CD4-positive, alpha-beta T cell treated with Interleukin-6 for 4 hours (primary cell): ENCODE results near the gene SHISA3.
"Not testable (repeated sequence)": the region's sequence is repeated elsewhere in the genome, so short reads cannot be mapped to it uniquely, and the experiment has no call there.

ENCODE experiments used
- DNase-seq: peaks from one replicate; pipeline ENCODE4 v3.0.0-alpha.2; 2020; ENCODE audit warnings: mixed read lengths

SHISA3 gene

DNA sequence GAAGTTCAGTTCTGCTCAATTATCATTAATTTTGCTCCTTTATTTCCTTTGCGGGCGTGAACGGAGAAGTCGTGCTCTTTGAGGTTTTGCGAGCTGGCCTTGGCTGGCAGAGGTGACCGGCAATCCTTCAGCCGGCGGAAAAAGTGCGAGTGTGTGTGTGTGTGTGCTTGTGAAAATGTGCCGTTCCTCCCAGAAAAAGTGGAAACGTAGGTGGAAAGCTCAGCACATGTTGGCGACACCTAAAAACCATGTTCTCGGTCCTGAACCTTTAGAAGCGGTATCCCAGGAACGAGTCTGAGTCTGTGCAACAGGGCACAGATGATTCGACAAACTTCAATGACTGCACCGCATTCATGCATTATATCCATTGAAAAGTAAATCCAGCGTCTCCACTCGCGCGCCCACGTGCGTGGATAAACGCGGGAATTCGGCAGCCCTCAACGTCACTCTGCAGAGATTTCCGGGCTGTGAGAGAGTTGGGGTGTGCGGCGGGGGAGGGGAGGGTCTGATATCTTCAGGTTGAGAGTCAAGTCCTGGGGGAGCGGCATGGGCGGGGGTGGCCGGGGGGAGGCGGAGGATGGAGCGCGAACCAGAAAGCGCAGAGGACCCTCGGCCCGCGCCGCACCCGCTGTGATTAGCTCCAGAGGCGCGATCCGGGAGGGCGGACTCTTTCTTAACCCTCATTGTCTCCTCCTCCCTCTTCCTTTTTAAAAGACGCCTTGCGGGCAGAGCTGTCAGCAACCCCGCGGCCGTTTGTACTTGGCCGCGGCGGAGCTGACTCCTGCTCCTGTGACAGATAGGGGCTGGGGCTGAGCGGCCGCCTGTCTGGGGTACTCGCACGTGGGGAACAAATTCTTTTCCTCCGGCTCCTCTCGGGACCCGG is at the start of gene SHISA3:
TSS of gene SHISA3 (plus strand) at position 737 of the 883 bp plus-strand sequence. CDS start 569 bp downstream, outside the sequence.
- DNase-seq: peak; percentile 3

DNA sequence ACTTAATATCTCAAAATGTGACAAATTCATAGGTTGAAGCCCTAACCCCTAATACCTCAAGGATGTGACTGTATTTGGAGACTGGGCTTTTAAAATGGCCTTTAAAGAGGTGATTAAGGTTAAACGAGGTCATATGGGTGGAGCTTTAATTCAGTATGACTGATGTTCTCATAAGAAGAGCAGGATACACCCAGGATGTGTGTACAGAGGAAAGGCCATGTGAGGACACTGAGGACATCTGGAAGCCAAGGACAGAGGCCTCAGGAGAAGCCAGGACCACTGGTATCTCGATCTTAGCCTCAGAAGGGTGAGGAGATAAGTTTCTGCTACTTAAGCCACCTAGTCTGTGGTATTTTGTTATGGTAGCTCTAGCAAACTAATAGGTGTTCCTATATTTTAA is 49.0 kb upstream of the SHISA3 start:
- DNase-seq: no peak

DNA sequence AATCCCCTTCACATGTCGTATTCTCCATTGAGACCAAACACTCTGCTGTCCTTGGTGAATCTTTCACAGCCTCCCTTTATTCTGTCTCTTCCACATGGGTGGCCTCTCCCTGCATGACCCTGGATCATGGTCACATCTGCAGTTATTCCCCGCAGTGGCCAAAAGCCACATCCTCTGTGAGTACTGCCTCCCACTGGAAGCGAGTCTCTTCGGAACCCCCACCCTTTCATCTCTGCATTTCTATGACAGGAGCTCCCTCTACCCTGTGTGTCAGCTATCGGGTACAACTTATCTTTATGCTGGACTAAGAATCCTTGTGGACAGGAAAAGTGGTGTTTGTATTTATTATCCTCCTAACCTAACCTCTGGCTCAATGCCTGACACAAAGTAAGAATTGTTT is 48.6 kb upstream of the SHISA3 start:
- DNase-seq: no peak

DNA sequence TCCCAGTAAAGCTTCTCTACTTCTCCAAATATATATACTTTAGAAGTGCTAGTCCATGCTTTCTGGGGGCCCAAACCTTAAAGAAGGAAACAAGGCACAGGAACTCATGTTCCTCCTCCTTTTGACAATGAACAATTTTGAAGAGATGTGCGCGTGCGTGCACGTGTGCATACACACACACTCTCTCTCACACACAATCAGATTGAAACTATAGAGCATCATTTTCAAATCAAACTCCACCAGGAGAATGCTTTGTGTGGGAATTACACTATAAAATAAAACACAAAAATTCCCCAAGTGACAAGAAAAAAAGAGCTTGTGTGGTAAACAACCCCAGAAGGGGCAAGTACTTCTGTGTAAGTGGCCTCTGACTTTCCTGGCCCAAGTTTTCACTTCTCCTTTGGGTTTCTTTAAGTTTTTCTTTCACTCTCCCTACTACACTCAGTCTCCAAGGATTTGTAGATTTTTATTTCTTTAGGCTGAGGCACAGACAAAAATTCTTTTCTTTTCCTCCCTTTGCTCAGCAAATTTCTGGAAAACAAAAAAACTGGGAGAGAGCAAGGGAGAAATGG is 46.6 kb upstream of the SHISA3 start:
- no peak for DNase-seq

DNA sequence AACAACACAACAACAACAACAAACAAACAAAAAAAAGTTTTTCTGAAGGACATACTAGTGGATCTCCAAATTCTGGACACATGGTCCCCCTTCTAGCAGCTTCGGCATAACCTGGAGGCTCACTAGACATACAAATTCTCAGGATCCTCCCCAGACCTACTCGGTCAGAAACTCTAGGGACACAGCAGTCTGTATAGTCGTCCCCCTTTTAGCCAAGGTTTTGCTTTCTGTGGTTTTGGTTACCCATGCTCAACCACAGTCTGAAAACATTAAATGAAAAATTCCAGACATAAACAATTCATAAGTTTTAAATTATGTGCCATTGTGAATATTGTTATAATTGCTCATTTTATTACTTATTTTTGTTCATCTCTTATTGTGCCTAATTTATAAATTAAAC is 45.2 kb upstream of the SHISA3 start:
- no peak for DNase-seq

DNA sequence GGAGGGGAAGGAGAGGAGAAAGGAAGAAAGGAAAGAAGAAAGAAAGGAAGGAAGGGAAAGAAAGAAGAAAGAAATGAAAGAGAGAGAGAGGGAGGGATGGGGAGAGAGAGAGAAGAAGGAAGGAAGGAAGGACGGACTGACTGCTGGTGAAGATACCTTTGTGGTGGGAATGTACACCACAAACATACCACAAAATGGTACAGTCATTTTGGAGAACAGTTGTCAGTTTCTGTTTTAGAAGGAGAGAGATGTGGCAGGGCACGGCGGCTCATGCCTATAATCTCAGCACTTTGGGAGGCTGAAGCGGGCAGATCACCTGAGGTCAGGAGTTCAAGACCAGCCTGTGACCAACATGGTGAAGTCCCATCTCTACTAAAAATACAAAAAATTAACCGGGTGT is 40.0 kb upstream of the SHISA3 start:
- no peak for DNase-seq

DNA sequence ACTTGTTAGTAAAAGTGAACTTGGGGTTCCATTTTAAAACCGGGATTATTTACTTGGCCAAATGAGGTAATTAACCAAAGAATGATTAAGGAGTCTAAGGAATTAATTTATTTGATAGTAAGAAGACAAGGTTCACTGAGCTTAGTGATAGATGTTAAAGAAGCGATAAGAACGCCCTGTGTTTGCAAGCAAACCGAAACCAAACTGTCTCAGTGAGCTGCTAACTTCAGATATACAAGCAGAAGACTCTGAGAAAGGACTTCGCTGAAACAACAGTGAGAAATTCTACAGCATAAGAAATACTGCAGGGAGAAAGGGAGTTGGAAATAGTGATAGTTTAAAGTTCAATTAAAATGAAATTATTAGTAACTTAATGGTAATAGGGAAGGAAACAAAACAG is 37.6 kb upstream of the SHISA3 start:
- no peak for DNase-seq

DNA sequence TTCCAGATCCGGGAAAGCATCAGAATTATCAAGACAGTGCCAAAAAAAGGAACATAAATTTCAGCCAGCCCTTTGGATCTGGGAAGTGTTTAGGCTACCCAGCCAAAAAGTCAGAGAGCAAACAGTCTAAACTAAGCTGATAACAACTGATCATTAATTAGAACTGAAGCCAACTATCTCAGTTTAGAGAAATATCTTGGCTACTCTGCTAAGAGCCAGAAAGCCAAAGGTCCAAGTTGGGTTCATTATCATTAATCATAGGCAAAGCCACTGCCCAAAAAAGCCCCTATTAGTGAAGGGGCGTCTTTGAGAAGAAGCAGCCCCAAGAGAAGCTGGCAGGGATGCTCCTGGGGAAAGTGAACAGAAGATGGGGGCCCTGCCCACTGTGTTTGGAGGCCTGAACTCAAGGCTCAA is 37.0 kb upstream of the SHISA3 start:
- no peak for DNase-seq

DNA sequence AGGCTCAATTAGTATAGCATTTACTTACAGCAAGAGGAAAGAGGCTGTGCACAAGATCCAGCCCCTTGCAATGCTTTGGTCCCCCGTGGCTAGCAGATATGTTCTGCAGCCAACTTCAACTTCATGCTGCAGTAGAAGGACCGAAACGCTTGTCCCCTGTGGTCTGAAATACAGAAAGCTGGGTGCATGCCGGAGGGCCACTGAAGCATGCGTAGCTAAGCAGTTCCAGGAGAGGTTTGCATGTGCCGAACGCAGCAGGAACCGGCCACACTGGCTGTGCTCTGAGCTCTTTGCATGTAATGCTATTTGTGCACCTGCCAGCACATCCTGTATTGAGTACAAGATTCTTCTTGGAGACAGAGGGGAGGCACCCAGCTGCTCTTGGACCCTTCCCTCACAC is 35.8 kb upstream of the SHISA3 start:
- DNase-seq: no peak

DNA sequence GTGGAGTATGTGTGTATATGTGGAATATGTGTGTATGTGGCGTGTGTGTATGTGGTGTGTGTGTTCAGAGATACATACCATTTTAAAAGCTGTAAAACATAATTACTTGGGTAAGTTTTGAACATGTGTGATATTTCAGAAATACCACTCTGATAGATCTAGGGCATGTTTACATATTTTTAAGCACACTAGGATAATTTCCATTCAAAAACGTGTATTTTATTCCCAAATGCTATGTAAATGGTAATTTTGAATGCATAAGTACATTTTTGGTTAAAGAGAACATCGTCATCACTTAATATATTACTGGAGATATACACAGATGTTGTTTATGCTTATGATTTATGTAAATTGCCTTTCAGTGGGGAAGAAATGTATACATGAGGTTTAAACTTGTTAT is 34.7 kb upstream of the SHISA3 start:
- no peak for DNase-seq

DNA sequence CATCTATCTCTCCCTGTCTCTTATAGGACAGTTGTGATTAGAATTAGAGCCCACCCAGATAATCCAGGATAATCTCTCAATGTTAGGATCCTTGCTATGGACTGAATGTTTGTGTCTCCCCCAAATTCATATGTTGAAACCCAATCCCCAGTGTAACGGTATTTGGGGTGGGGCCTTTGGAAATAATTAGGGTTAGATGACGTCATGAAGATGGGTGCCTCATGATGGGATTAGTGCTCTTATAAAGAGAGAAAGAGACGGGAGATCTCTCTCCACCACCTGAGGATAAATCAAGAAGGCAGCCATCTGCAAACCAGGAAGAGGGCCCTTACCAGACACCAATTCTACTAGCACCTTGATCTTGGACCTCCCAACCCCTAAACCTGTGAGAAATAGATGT is 33.7 kb upstream of the SHISA3 start:
- DNase-seq: no peak

DNA sequence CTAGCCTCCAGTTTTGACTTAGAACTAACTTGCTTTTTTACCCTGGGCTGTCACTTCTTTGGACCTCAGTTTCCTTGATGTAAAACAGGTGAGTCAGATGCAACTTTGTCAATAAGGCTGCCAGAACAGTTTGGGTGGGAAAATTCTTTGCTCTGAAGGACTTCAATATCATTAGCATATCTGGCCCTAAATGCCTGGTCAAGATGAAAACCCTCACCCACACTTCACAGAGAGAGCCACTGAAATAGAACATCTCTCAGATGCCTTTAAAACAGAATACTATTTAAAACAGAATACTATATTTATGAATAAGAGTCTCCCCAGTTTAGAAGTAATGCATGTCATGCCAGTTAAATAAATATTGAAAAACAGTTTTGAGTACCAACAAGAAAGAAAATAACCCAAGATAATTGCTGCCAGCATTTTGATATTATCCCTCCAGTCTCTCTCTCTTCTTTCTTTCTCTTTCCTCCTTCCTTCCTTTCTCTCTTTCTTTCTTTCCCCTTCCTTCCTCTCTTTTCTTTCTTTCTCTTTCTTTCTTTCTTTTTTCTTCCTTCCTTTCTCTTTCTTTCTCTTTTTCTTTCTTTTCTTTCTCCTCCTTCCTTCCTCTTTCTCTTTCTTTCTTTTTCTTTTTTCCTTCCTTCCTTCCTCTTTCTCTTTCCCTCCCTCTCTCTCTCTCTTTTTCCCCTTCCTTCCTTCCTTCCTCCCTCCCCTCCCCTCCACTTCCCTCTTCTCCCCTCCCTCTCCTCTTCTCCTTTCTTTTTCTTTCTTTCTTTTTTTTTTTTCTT is 32.8 kb upstream of the SHISA3 start:
- DNase-seq: no peak

DNA sequence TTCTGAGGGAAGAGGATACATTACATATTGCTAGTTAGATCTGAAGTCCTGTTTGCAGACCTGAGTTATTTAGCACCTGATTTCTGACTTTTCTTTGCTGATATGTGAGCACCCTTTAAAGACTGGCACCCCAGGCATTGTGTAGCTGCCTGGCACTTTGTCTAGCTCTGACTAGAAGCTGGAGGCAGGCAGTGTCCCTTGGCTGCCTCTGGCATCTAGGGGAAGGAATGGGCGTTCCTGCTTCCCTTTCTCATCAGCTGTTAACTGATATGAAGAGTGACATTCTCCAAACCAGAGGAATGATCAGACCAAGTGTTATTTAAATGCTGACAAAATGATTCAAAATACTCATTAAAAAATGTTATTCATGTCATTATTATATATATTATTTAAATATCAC is 30.3 kb upstream of the SHISA3 start:
- DNase-seq: no peak

DNA sequence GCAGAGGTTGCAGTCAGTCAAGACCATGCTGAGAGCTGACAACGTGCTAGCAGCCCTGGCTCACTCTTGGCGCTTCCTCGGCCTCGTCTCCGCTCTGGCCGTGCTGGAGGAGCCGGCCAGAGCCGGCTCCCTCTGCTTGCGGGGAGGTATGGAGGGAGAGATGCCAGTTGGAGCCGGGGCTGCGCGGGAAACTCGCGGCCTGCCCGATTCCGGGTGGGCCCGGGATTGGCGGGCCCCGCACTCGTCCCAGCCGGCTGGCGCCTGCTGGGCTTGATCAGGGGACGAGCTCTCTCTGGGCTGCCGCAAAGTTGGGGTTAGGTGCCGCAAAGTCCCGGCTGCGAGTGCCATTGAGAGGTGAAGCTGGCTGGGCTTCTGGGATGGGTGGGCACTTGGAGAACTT is 27.8 kb upstream of the SHISA3 start:
- DNase-seq: no peak

DNA sequence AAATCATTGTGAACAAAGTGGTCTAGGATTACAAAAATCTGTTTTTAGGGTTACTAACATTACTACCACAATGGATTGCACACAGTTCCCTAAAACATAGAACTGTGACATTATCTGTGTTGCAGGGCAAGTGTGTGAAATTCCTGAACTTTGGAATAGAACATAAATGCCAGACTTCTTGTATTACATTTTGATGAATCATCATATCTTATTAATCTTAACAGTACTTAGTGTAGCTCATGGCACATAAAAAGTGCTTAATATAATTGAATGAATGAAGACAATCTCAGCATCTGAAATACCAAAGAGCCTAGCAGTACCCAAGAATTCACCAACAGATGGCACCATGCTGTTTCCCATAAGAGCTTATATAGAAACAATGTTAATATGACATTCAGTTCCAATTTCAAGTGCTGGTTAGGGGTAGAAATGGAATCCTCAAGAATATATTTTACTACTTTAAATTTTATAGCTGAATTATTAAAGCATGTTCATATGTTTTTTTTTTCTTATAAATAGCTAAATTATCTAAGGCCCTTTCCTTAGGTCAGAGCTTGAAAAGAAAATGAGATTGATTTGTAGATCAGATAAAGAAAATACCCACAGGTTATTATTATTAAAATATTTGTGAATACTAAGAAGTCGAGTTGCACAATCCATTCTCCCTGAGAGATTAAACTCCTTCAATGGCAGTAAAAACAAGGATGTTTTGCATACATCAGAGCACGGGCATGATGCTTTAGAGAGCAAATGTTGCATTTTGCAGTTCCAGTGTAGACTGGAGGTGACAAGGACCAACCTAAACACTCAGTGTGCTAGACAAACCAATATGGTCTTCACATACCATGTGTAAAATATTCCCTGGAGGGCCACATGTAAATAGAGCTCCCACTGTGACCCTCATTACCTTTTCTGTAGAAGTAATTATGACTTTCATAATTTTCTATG is 25.7 kb upstream of the SHISA3 start:
- no peak for DNase-seq

DNA sequence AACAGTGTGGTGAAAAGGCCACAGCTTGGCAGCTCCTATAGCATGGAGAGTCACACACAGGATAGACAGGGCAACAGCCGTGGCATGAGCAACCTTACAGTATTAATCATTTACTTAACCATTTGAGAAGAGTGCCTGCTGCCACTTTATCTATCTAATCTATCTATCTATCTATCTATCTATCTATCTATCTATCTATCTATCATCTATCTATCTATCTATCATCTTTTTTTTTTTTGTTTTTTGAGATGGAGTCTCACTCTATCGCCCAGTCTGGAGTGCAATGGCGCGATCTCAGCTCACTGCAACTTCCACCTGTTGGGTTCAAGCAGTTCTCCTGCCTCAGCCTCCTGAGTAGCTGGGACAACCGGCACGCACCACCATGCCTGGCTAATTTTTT is 25.0 kb upstream of the SHISA3 start:
- DNase-seq: not testable (repeated sequence)

DNA sequence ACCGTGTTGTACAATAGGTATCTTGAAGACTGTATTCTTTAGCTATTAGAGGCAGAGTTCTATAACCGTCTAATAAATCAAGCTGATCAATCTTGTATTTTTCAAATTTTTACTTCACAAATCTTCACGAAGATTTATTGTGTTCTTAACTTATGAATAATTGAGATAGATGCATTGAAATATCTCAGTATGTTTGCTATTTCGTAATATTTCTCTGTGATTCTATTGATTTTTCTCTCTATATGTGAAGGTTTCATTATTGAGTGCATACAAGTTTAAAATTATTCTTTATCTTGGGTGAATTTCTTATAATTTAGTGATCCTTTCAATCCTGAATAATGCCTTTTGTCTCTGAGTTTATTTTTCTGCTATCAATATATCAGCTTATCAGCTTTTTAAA is 19.8 kb upstream of the SHISA3 start:
- DNase-seq: no peak

DNA sequence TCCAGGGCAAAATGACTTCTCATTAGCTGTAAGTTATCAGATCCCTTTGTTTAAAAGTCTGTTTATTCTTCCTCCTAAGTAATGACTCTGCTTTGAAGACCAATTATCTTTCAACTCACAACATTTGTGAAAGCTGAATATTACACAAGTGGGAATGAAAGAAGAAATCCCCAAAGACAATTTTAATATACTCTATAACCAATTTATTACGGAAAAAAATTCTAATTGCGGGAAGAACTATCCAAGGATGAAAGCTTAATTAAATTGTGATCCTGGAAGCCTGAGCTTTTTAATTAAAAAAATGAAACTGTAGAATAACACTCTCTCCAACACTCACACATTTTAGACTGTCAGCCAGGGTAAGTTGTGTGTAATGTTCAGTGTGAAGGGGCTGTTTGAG is 15.6 kb upstream of the SHISA3 start:
- no peak for DNase-seq

DNA sequence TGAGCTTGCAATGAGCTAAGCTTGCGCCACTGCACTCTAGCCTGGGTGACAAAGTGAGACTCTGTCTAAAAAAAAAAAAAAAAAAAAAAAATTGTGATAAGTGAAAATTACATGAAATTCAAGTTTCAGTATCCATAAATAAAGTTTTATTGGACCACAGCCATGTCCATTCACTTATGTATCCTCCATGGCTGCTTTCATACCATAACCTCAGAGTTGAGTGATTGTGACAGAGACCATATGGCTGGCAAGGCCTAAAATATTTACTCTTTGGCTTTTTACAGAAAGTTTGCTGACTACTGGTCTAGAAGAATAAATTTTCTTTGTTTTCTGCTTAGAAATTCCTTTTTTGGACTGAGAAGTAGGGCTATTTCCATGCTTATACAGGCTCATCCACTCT is 11.8 kb upstream of the SHISA3 start:
- no peak for DNase-seq

DNA sequence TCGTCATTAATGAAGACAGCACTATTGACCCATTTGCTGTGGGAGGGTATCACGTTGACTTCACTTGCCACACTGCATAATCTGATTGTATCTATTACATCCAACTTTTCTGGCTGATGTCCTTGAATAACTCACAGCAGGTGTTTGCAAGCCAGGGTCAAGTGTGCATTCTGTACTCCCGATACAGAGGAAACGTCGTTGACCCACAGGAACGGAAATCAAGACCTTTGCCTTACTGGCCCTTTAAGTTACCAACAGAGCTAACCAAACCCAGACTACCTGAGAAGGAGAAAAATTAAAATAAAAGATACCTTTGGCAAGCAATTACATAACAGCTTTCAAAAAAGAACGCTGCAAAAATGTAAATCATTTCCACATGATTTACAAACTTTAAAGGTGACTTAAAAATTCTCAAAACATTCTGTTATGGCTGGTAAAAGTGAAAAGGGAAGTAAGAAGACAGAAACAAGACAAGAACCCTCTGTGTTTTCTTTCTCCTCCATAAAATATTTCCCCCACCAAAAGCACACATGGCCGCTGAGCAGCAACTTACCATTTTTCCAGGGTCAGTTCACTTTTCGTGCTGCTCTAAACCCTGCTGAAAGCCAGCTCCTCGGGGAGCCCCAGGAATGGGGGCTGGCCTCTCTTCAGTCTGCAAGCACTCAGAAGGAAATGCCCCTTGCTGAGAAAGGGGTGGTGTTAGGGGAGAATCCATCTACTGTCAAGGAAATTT is 6.5 kb upstream of the SHISA3 start:
- no peak for DNase-seq

DNA sequence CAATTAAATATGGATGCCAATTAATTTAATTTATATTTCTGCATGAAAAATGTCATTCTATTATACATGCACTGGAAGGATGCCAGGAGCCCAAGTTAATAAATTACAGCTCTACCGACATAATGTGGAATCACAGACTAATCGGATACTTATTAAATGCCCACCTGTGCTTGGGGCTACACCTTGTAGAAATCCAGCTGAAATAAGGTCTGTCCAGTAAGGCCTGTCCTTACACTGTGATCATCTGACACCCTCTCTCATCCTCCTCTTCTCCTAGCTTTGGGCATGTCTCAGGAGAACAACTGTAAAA is 6.0 kb upstream of the SHISA3 start:
- DNase-seq: no peak

DNA sequence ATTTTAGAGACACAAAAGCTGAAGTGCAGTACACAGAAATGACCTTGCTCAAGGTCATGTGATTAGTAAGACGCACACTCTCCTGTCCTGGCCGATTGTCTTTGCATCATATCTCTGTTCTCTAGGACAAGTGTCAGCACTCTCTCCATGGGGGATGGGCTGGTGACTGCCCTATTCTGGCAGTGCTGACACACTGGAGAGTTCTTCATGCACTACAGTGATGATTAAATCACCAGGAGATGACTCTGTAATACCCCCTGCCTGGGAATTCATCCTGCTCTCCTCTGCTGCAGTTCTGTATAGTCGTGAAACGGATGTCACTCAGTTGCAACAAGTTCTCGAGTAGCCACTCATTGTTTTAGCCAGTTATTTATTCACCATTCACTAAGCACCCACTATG is 5.3 kb upstream of the SHISA3 start:
- DNase-seq: no peak
